ENCODE measurements around the gene ZBTB20.
A peak's percentile ranks its signal among the peaks of the same experiment; 100 is the strongest.

The ZBTB20 gene

GRCh38 chr3:114363554-114364202 is 783.4 kb downstream of the ZBTB20 start:
- TF ChIP-seq CTCF (IDR thresholded peaks at IDR 0.05; ENCODE audit: low read depth, low read length, missing control alignments), result no peak
- no peak for DNase-seq (ENCODE audit: low read depth)
- no peak overlapping the region for H3K4me3 ChIP-seq (ENCODE audit: low read depth, low read length)

- no peak for DNase-seq (ENCODE audit: low read depth)
- peak; percentile 25 for TF ChIP-seq CTCF (IDR thresholded peaks at IDR 0.05; ENCODE audit: low read depth, low read length, missing control alignments)
- no peak overlapping the region for H3K4me3 ChIP-seq (ENCODE audit: low read depth, low read length)
Observed at GRCh38 chr3:114362815-114363214, 784.3 kb downstream of the ZBTB20 start.

GRCh38 chr3:114361391-114361790 is 785.7 kb downstream of the ZBTB20 start:
- no peak overlapping the region for H3K4me3 ChIP-seq (ENCODE audit: low read depth, low read length)
- no peak for DNase-seq (ENCODE audit: low read depth)
- no peak for TF ChIP-seq CTCF (IDR thresholded peaks at IDR 0.05; ENCODE audit: low read depth, low read length, missing control alignments)

- H3K4me3 ChIP-seq (ENCODE audit: low read depth, low read length), result no peak overlapping the region
- TF ChIP-seq CTCF (IDR thresholded peaks at IDR 0.05; ENCODE audit: low read depth, low read length, missing control alignments), result no peak
- no peak for DNase-seq (ENCODE audit: low read depth)
Observed at GRCh38 chr3:114356525-114356924, 790.6 kb downstream of the ZBTB20 start.

DNA sequence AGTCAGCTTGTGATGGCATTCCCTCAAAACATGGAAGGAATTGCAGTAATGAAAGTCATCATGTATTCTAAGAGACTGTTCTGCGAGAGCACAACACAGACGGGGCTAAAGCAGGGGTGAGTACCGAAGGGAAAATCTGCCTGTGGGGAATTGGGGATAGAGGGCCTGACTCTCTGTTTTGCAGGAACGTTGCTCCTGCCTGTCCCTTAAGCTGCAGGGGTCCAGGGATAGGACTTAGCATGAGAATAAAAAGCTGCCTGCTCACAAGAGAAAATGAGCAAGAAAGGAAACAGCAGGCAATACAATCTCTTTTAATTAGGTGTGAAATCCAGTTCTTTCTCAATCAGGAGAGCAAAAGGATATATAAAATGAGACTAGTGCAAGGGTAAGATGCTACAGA is 791.0 kb downstream of the ZBTB20 start:
- DNase-seq (ENCODE audit: low read depth), result no peak
- no peak for TF ChIP-seq CTCF (IDR thresholded peaks at IDR 0.05; ENCODE audit: low read depth, low read length, missing control alignments)
- H3K4me3 ChIP-seq (ENCODE audit: low read depth, low read length), result no peak overlapping the region

- no peak overlapping the region for H3K4me3 ChIP-seq (ENCODE audit: low read depth, low read length)
- TF ChIP-seq CTCF (IDR thresholded peaks at IDR 0.05; ENCODE audit: low read depth, low read length, missing control alignments), result no peak
- DNase-seq (ENCODE audit: low read depth), result no peak
Observed at GRCh38 chr3:114355653-114356052, 791.4 kb downstream of the ZBTB20 start.

GRCh38 chr3:114351822-114352145 is 795.3 kb downstream of the ZBTB20 start:
- TF ChIP-seq CTCF (IDR thresholded peaks at IDR 0.05; ENCODE audit: low read depth, low read length, missing control alignments), result no peak
- H3K4me3 ChIP-seq (ENCODE audit: low read depth, low read length), result no peak overlapping the region
- DNase-seq (ENCODE audit: low read depth), result no peak

All from GM12864 (cell line).